ENCODE measurements around the gene ELOVL7. TPM values are rescaled to one million over a fixed set of nuclear protein-coding genes. Genes with fewer than 3 reads are reported as not detected.

The ELOVL7 gene
- total and polyA plus RNA-seq, 2 of the 8 experiments (the other 6 are each of a cell fraction or from before 2014, with no cell fraction given) = 3.1 to 5.1 TPM

DNA sequence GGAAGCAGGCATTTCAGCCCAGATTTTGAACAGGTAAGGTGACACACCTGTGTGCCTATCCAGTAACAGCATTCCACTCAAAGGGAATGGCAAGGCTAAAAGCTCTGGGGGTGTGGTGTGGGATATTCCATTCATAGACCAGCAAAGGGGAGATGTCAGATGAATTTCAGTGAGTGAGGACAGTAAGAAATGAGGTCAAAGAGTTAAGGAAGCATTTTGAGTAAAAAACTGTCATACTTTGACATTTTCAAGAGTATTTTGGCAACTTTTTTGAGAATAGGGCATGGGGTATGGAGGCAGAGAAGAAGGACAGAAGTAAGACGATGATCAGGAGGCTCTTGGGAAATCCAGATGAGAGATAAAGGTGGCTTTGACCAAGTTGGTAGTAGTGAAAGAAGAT lies 2.2 kb upstream of the ELOVL7 start:
- ChIA-PET POLR2A (ENCODE audit: partially characterized antibody) (no interaction called here), CTCF (ENCODE audit: partially characterized antibody) (no interaction called here)
- Histone ChIP-seq H2BK15ac (ENCODE audit: low read length) (no peak overlapping the region), H3K9me3 (ENCODE audit: insufficient read depth in 2 of 2, low read depth in 1 of 2, low read length in 1 of 2) (no peaks in the 10 kb centered on the region), H3K36me3 (ENCODE audit: control insufficient read depth in 2 of 4, insufficient read depth in 4 of 4, low read length in 3 of 4) (no peaks in the 10 kb centered on the region), H3K23me2 (ENCODE audit: low read depth, low read length) (peaks cover 16% of the 10 kb centered on the region), H3K4ac (replicated peaks; ENCODE audit: insufficient read length, low read depth, low read length) (no peak overlapping the region), H2BK12ac (ENCODE audit: low read depth, low read length) (no peak overlapping the region), H2BK120ac (replicated peaks; ENCODE audit: low read depth, low read length) (no peak overlapping the region), H3K79me1 (ENCODE audit: low read depth, low read length) (peaks cover 2% of the 10 kb centered on the region; the same call in 1 of the 2 replicates), H3K9ac (replicated peaks in 1 of 4; ENCODE audit: extremely low read depth in 1 of 4, low read depth in 3 of 4, low read length in 3 of 4) (no peak overlapping the region), H4K8ac (ENCODE audit: extremely low read depth, insufficient read depth, low read length) (no peak overlapping the region), H4K5ac (ENCODE audit: insufficient read length, low read depth, low read length) (no peak overlapping the region), H2AFZ (ENCODE audit: low read length) (no peak overlapping the region), H3K23ac (ENCODE audit: insufficient read length) (no peak overlapping the region), H3K4me3 (ENCODE audit: extremely low read depth in 1 of 4, insufficient read depth in 2 of 4, low read depth in 3 of 4, low read length in 4 of 4) (no peak overlapping the region), H3K27ac (ENCODE audit: low read depth, low read length) (no peak overlapping the region), H4K20me1 (replicated peaks in 1 of 2; ENCODE audit: control insufficient read depth in 1 of 2, insufficient read depth in 2 of 2, low read length in 2 of 2) (peaks cover 4 to 5% of the 10 kb centered on the region in 2 experiments), H3K18ac (ENCODE audit: extremely low read depth, low read length) (no peak overlapping the region), H3K14ac (ENCODE audit: insufficient read length) (no peak overlapping the region), H3K79me2 (ENCODE audit: control insufficient read depth in 1 of 2, insufficient read depth in 2 of 2, low read length in 2 of 2) (no peaks in the 10 kb centered on the region), H4K91ac (replicated peaks; ENCODE audit: insufficient read length, low read length) (no peak overlapping the region), H2BK5ac (ENCODE audit: low read depth, low read length) (no peak overlapping the region), H3K27me3 (replicated peaks in 1 of 4; ENCODE audit: control insufficient read depth in 3 of 4, extremely low read depth in 1 of 4, insufficient read depth in 3 of 4, low read length in 3 of 4) (peaks cover 0 to 20% (median 14%) of the 10 kb centered on the region in 4 experiments; a peak in 6 of 7 replicates), H2BK20ac (ENCODE audit: low read length) (no peak overlapping the region), H3K4me1 (replicated peaks in 1 of 4; ENCODE audit: control insufficient read depth in 3 of 4, insufficient read depth in 4 of 4, low read length in 3 of 4) (peaks cover 0 to 7% (median 4%) of the 10 kb centered on the region in 4 experiments; a peak in 3 of 7 replicates), H3K56ac (replicated peaks; ENCODE audit: insufficient read length, low read depth, low read length) (no peak overlapping the region), H3K4me2 (ENCODE audit: insufficient read depth in 1 of 2, low read depth in 2 of 2, low read length in 2 of 2) (no peak overlapping the region), H2AK5ac (ENCODE audit: low read depth, low read length) (no peak overlapping the region)
- WGBS, 2 experiments (ENCODE audit: extremely low coverage in 1 of 2, insufficient coverage in 1 of 2, insufficient read length in 1 of 2, insufficient replicate concordance in 2 of 2, low coverage in 1 of 2, low lambda C conversion rate in 2 of 2, missing lambda C conversion rate in 1 of 2) = 96% methylated on average over 1 of the region's 1 CpG; no CpG with 5 or more reads in 1 of the 2 experiments
- TF ChIP-seq HDAC6 (IDR thresholded peaks at IDR 0.05; ENCODE audit: low read depth, low read length) (no peak), CREB1 (IDR thresholded peaks at IDR 0.05) (no peak), JUND (IDR thresholded peaks at IDR 0.05; ENCODE audit: low read length) (no peak), TAF7 (optimal IDR thresholded peaks at IDR 0.05; ENCODE audit: borderline replicate concordance, low read depth, low read length) (no peak), MAFK (IDR thresholded peaks at IDR 0.05; ENCODE audit: low read depth, low read length) (no peak), JUN (IDR thresholded peaks at IDR 0.05; ENCODE audit: low read depth, low read length) (no peak), SUZ12 (IDR thresholded peaks at IDR 0.05; ENCODE audit: low read length) (no peak), CEBPB (IDR thresholded peaks at IDR 0.05; ENCODE audit: low read depth, low read length) (no peak), RFX5 (IDR thresholded peaks at IDR 0.05; ENCODE audit: borderline replicate concordance, low read depth, low read length) (no peak), KDM5A (IDR thresholded peaks at IDR 0.05; ENCODE audit: low read length) (no peak), POLR2A (IDR thresholded peaks at IDR 0.05; ENCODE audit: control extremely low read depth in 1 of 2, low read depth in 2 of 2, low read length in 2 of 2) (no peak), BCL11A (IDR thresholded peaks at IDR 0.05; ENCODE audit: low read depth in 2 of 2, low read length in 2 of 2) (no peak), SP2 (IDR thresholded peaks at IDR 0.05; ENCODE audit: low read length) (no peak)
- TF ChIP-seq, protein P1, sequence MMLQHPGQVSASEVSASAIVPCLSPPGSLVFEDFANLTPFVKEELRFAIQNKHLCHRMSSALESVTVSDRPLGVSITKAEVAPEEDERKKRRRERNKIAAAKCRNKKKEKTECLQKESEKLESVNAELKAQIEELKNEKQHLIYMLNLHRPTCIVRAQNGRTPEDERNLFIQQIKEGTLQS (IDR thresholded peaks at IDR 0.05; ENCODE audit: insufficient read depth, low read depth, low read length) = no peak
- no peak for FAIRE-seq
- DNase-seq (ENCODE audit: low read depth in 1 of 2, low spot score in 2 of 2) = no peak
